Frontal cortex (tissue), 4 donors: ENCODE measurements around the gene SDK1. TPM values are rescaled to one million over a fixed set of nuclear protein-coding genes. Genes with fewer than 3 reads are reported as not detected.
"Not testable (repeated sequence)": the region's sequence is repeated elsewhere in the genome, so short reads cannot be mapped to it uniquely, and the experiment has no call there.

Experiments used
- DNase-seq, 2 donors: peaks; one replicate each; pipeline ENCODE4 v3.0.0; 2012; ENCODE audit warnings: low spot score in 2 of 2
- FAIRE-seq: peaks from 2 replicates; lab custom pipeline; 2012; peaks lifted over from hg19 to GRCh38; lab: Jason Lieb, UNC
- total RNA-seq: library from RNA; depleted of rRNA; stranded (reverse); fragments of >200 nt; gene quantifications from one replicate; pipeline ENCODE4 v1.2.3, GENCODE V29; 2014
- donor health status: control.
- donor health status: control.
- donor health status: control.

Gene SDK1
- total RNA-seq, 1 donor from 2014 or later: 33.0 TPM

DNA sequence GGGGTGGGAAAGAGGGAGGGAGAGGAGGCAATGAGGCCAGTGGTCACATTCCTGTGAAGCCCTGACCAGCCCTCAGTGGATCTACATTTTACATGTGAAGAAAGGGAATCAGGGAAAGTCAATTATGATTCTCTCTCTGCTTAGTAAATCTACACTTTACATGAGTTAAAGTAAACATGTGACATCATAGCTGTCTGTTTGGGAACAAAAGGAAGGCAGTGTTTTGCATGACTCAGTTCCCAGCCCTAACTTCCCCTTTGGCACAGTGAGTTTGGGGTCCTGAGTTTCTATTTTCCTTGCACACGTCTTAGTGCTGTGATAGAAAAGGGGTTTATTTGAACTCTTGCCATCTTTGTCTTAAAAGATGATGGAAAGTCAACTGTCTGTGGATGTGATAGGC lies 615.1 kb downstream of the SDK1 start:
- FAIRE-seq (no peak), DNase-seq (no peak)

DNA sequence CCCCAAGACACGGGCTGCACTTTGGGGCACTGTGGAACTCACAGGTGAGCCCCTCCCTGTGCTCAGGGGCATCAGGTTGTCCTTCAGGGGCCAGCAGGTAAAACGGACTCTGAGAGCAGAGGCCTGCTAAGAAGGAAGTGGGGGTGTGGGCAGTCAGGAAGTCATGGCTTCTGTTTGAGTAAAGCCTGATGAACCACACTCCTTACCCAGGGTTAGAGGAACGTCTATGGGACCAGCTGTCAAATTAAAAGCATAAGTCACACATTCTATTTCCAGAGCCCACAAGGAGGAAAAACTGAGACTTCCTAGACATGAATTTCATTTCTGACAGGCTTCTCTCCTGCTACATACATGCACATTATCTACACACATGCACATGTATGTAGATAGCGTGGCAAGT lies 616.4 kb downstream of the SDK1 start:
- FAIRE-seq (no peak), DNase-seq (no peak)

GRCh38 chr7:3918576-3918975 lies 617.5 kb downstream of the SDK1 start:
- DNase-seq: no peak
- no peak for FAIRE-seq

GRCh38 chr7:3922175-3922635 lies 621.2 kb downstream of the SDK1 start:
- DNase-seq (peak in 1 of 2 donors; percentile 32), FAIRE-seq (no peak)

- FAIRE-seq (no peak), DNase-seq (no peak)
Measured at GRCh38 chr7:3923307-3923918, 622.4 kb downstream of the SDK1 start.

- no peak for FAIRE-seq
- no peak for DNase-seq
Measured at GRCh38 chr7:3924277-3924676, 623.2 kb downstream of the SDK1 start.

DNA sequence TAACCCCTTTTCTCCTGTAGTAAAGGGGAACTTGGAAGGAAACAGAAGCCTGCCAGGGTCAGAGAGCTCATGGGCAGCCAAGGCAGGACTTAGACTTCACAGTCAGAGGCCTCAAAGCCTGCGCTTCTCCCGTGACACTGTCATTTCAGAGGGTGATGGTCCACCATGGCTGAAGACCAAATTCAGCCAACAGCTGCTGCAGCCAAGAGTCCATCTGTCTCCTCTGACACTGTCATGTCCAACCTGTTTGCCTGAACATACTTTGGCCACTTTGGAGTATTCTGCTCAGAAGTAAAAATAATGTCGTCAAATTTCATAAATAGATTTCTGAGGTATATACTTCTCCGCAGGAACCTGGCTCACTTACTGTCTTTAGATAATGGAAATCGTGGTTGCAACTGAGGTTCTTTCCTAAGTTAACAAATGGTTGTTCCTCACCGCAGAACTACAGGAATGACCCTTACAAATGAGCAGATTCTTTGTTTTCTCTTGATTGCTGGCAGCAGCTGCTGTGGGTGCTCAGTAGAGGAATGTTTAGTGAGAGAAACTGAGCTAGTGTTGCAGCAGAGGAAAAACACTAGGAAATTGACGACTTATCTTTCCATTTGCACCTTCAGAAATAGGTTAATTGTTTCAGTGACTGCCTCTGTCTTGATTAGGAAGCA lies 626.5 kb downstream of the SDK1 start:
- no peak for FAIRE-seq
- DNase-seq: no peak

DNA sequence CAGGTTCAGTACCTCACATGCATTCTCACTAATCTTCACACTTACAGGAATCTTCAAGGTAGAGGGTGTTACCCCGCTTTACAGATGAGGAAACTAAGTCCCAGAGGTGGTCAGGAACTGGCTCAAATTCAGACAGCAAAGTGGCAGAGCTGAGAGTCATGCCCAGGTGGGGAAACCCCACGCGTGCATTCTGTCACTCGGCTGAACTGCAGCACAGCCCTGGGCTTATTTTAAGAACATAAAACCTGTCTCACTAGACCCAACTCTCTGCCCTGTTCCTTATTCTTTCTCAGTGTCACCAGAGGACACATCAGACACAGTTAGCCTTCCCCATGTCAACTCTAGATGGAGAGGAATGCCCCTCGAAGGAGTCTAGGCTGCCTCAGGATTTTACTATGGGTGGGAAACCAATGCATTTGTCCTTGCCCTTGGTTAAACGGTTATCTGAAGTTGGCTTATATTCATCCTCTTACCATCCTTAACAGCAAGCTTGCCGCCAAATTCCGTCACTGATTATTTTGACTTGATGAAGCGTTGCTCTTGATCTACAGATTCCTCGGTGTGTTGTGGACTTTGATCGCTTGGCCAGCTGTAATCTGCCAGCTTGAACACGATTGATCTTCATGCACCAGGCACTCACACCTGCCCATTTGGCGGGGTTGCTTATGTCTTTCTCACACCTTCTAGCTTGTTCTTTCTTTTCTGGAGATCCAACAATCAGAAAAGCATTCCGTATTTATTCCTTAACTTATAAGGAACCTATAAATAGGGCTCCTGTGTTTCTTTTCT lies 627.9 kb downstream of the SDK1 start:
- DNase-seq (no peak), FAIRE-seq (no peak)

GRCh38 chr7:3931843-3932242 lies 630.8 kb downstream of the SDK1 start:
- DNase-seq (no peak), FAIRE-seq (no peak)

DNA sequence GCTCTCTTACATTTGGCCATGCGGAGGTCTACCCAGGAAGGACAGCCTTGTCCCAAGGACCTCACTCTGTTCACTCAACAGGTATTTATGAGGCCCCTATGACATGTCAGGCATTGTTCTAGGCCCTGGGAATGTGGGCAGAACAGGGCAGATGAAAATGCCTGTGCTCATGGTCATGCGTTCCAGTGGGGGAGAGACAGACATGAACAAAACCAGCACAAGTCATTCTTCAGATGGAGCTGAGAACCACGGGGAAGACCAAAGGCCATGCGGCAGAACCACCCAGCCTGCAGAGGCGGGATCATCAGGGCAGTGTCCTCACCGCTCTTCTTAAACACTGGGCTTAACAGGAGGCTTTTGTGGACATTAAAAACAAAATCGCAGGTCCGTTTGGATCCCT lies 636.1 kb downstream of the SDK1 start:
- no peak for FAIRE-seq
- no peak for DNase-seq

DNA sequence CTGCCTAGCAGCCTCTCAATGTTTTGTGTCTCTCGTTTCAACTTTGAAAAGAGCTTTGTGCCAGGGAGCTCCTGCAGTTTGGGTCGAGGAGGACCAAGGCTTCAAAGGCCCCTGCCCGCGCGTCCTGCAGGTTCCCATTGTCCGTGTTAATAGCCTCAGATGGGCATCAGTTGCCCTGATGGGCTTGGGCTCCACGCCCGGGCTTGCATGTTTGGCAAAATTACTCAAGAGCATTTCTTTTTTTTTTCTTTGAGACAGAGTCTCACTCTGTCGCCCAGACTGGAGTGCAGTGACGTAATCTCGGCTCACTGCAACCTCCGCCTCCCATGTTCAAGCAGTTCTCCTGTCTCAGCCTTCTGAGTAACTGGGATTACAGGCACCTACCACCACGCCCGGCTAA lies 636.6 kb downstream of the SDK1 start:
- no peak for DNase-seq
- no peak for FAIRE-seq

DNA sequence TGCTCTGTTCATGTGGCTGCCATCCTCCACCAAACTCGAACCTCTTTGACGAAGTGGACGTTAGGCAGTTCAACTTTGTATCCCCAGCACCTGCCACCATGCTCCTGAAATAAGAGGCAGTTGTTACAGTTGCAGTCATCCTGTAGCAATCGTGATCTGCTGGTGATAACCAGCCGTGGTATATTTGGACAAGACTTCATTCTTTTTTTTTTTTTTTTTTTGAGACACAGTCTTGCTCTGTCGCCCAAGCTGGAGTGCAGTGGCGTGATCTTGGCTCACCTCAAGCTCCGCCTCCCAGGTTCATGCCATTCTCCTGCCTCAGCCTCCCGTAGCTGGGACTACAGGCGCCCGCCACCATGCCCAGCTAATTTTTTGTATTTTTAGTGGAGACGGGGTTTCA lies 640.7 kb downstream of the SDK1 start:
- not testable (repeated sequence) for DNase-seq, FAIRE-seq

DNA sequence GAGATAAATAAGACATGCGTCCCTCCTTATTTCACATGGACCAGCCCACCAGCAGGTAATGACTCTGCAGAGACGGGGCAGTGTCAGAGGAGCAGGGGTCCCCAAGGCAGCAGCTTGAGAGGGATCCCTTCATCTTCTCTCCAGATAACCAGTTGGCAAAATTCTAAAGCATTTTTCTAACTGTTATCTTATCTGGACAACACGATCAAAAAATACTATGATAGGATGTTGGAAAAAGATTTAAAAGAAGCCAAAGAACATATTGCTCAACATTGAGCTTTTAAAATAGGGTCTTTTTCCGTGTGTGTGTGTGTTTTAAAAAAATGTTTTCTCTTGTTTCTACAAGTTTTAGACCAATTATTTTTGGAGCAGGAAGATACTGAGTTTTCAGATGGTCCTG lies 641.2 kb downstream of the SDK1 start:
- FAIRE-seq: no peak
- no peak for DNase-seq

GRCh38 chr7:3942816-3943745 lies 642.0 kb downstream of the SDK1 start:
- FAIRE-seq: no peak

GRCh38 chr7:3943779-3944520 lies 642.9 kb downstream of the SDK1 start:
- DNase-seq (no peak), FAIRE-seq (no peak)

More at GRCh38 chr7:3942816-3943745, 642.0 kb downstream of the SDK1 start:
- no peak for DNase-seq

GRCh38 chr7:3949242-3949640 lies 648.2 kb downstream of the SDK1 start:
- DNase-seq (peak in 1 of 2 donors; percentile 36), FAIRE-seq (no peak)

- FAIRE-seq: no peak
- no peak for DNase-seq
Measured at GRCh38 chr7:3950249-3950648, 649.2 kb downstream of the SDK1 start.

GRCh38 chr7:3951316-3952055 lies 650.4 kb downstream of the SDK1 start:
- DNase-seq: no peak
- no peak for FAIRE-seq

- FAIRE-seq (no peak), DNase-seq (no peak)
Measured at GRCh38 chr7:3953133-3953532, 652.1 kb downstream of the SDK1 start.
